Mesothelial cell of epicardium (in vitro differentiated cells): ENCODE data around the gene ANKRD11. TPM values are rescaled to one million over a fixed set of nuclear protein-coding genes. Genes with fewer than 3 reads are reported as not detected.
"Not testable (repeated sequence)": the region's sequence is repeated elsewhere in the genome, so short reads cannot be mapped to it uniquely, and the experiment has no call there.

Source experiments
- DNase-seq, 2 experiments: peaks; one replicate each; pipeline ENCODE4 v3.0.0; 2021; ENCODE audit warnings: low spot score in 2 of 2; ENCODE audit not compliant: unreplicated experiment in 2 of 2
- H3K27ac Mint-ChIP-seq: 2 replicates; pipeline ENCODE4 v1.8.0; 2021; ENCODE audit warnings: mixed read lengths
- H3K27me3 Mint-ChIP-seq: 2 replicates; pipeline ENCODE4 v1.8.0; 2021; ENCODE audit warnings: low read depth, mixed read lengths
- H3K36me3 Mint-ChIP-seq: 2 replicates; pipeline ENCODE4 v1.8.0; 2021; ENCODE audit warnings: mixed read lengths
- H3K4me1 Mint-ChIP-seq: 2 replicates; pipeline ENCODE4 v1.8.0; 2021; ENCODE audit warnings: mixed read lengths
- H3K4me3 Mint-ChIP-seq: 2 replicates; pipeline ENCODE4 v1.8.0; 2021; ENCODE audit warnings: mild to moderate bottlenecking, moderate library complexity, mixed read lengths
- H3K9me3 Mint-ChIP-seq: 2 replicates; pipeline ENCODE4 v1.8.0; 2021; ENCODE audit warnings: mixed read lengths
- total RNA-seq: library from RNA; stranded (reverse); gene quantifications from 3 replicates; pipeline ENCODE4 v1.2.1, GENCODE V29; 2021
- TF ChIP-seq, protein P1 (sequence below): fragments of 200-600 bp; sonication (generic); IDR thresholded peaks from one replicate; pipeline ENCODE4 v1.5.0; 2021; ENCODE audit warnings: antibody characterized with exemption; ENCODE audit not compliant: unreplicated experiment

ANKRD11 gene
- total RNA-seq, 1 donor from 2014 or later, result 247 TPM

- H3K4me3 Mint-ChIP-seq, result no peak overlapping the region
- no peak overlapping the region for H3K27ac Mint-ChIP-seq
- TF ChIP-seq, protein P1, sequence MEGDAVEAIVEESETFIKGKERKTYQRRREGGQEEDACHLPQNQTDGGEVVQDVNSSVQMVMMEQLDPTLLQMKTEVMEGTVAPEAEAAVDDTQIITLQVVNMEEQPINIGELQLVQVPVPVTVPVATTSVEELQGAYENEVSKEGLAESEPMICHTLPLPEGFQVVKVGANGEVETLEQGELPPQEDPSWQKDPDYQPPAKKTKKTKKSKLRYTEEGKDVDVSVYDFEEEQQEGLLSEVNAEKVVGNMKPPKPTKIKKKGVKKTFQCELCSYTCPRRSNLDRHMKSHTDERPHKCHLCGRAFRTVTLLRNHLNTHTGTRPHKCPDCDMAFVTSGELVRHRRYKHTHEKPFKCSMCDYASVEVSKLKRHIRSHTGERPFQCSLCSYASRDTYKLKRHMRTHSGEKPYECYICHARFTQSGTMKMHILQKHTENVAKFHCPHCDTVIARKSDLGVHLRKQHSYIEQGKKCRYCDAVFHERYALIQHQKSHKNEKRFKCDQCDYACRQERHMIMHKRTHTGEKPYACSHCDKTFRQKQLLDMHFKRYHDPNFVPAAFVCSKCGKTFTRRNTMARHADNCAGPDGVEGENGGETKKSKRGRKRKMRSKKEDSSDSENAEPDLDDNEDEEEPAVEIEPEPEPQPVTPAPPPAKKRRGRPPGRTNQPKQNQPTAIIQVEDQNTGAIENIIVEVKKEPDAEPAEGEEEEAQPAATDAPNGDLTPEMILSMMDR, result no peak
- no peaks in the 10 kb centered on the region for H3K4me1 Mint-ChIP-seq
- no peaks in the 10 kb centered on the region for H3K27me3 Mint-ChIP-seq
- H3K9me3 Mint-ChIP-seq, result no peaks in the 10 kb centered on the region
- DNase-seq, result no peak
- peaks cover 43% of the 10 kb centered on the region for H3K36me3 Mint-ChIP-seq
Observed at GRCh38 chr16:89268585-89268984, 221.8 kb downstream of the ANKRD11 start.

DNA sequence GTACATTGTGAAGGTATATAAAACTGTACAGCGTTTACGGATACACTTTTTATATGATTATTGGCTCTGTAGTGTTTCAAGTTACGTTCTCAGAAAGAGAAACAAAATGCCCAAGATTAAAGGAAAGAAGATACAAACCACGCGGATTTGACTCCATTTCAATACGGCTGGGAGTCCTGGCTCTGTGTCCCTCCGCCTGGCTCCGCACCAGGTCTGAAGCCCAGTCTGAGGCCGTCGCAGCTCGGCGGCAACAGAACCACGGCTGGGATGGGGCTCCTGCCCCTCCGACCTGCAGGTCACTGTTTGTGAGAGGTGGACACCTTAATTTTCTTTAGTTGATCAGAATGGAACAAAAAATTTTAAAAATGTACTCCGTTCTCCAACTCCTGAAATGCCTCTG, 222.6 kb downstream of the ANKRD11 start:
- peaks cover 34% of the 10 kb centered on the region for H3K36me3 Mint-ChIP-seq
- H3K27me3 Mint-ChIP-seq, H3K4me3 Mint-ChIP-seq, H3K9me3 Mint-ChIP-seq, H3K4me1 Mint-ChIP-seq, H3K27ac Mint-ChIP-seq, DNase-seq: not testable (repeated sequence)

DNA sequence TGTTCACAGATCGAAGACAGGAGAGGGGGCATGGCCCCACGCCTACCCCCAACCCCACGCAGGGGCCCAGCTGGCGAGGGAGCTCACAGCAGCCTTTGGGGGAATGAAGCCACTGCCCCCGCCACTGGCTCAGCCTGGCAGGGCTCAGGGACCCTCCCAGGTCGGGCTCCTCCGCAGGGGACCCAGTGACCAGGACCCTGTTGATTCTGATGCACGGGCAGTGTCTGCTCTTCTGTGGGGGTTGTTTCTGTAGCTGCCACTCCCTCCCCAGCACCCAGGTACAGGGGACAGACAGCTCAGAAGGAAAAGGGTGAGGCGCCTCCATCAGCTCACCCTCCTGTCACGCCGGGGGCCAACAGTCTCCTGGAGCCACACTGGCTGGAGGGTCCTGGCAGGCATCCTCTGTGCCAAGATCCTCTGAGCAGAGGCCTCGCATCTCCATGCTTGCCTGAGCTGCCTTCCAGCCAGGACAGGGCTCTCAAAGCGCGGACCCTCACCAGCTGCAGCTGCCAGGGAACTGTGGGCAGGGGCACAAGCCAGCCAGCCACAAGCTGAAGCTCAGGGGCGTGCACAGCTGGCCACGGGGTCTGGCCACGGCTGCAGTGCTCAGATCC, 223.7 kb downstream of the ANKRD11 start:
- no peak overlapping the region for H3K4me3 Mint-ChIP-seq
- no peak overlapping the region for H3K27ac Mint-ChIP-seq
- peaks cover 6% of the 10 kb centered on the region for H3K9me3 Mint-ChIP-seq
- no peaks in the 10 kb centered on the region for H3K4me1 Mint-ChIP-seq
- H3K36me3 Mint-ChIP-seq, result peaks cover 30% of the 10 kb centered on the region
- DNase-seq, result no peak
- no peaks in the 10 kb centered on the region for H3K27me3 Mint-ChIP-seq
- TF ChIP-seq, protein P1, result no peak

DNA sequence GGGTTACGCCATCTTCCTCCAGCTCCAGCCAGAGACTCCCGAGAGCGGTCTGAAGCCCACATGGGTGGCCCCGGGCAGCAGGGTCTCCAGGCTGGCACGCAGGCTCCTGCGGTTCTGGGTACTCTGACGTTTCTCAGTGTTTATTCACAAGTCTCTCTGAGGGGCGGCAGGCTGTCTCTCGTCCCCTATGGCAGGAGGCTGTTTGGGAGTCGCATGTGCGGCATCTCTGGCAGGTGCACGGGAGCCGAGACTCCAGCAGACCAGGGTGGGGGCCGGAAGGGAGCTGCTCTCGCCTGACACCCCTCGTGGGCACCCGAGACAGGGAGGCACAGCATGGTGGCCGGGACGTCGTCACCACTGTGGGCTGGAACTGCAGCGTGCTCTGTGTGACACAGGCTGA, 224.7 kb downstream of the ANKRD11 start:
- no peak for DNase-seq
- no peak overlapping the region for H3K27ac Mint-ChIP-seq
- H3K27me3 Mint-ChIP-seq, result no peaks in the 10 kb centered on the region
- TF ChIP-seq, protein P1, result no peak
- peaks cover 6% of the 10 kb centered on the region for H3K9me3 Mint-ChIP-seq
- H3K4me3 Mint-ChIP-seq, result no peak overlapping the region
- H3K36me3 Mint-ChIP-seq, result peaks cover 26% of the 10 kb centered on the region
- no peaks in the 10 kb centered on the region for H3K4me1 Mint-ChIP-seq

DNA sequence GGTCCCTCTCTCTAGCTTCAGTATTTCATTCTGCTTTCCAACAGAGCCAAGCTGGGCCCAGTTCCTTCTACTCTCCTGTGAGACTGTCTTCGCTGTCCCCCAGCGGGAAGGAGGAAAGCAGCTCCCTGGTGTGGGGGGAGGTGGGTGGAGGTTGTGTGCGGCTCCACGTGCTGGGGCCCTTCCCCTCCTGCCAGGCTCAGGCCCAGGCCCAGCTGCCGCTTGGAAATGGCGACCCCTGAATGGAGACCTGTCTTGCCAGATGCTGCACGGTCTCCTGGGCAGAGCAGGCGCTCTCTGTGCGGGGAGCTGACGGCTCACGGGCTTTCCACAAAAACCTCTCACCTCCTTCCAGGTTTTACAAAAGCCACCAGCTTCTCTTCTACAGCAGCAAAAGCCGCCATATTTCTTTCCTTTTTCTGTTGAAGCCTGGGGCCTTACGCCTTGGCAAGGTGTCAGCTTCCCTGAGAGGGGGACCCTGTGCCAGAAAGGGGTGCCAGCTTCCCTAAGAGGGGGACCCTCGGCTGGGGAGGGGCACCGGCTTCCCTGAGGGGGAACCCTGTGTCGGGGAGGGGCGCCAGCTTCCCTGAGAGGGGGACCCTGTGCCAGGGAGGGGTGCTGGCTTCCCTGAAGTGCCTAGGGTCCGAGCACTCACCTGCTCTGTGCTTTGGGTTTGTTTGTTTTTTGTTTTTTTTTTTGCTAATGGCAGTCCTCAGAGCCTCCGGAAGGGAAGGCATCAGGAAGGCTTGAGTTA, 225.4 kb downstream of the ANKRD11 start:
- peaks cover 23% of the 10 kb centered on the region for H3K36me3 Mint-ChIP-seq
- H3K4me3 Mint-ChIP-seq, result no peak overlapping the region
- no peak overlapping the region for H3K27ac Mint-ChIP-seq
- DNase-seq, result no peak
- no peaks in the 10 kb centered on the region for H3K4me1 Mint-ChIP-seq
- no peaks in the 10 kb centered on the region for H3K27me3 Mint-ChIP-seq
- TF ChIP-seq, protein P1, result no peak
- peaks cover 6% of the 10 kb centered on the region for H3K9me3 Mint-ChIP-seq
